Stimulated activated CD8-positive, alpha-beta memory T cell treated with anti-CD3 and anti-CD28 coated beads, Interleukin-12 subunit alpha, Interleukin-12 subunit beta, amount 100 ng/mL, for 24 hours (primary cell): ENCODE data around the gene LMBR1.

ENCODE experiments used
- DNase-seq: peaks from one replicate; pipeline ENCODE4 v3.0.0-alpha.2; 2020; ENCODE audit errors: extremely low read depth

LMBR1 gene

GRCh38 chr7:156693627-156694026, 199.4 kb downstream of the LMBR1 start:
- DNase-seq: no peak

DNA sequence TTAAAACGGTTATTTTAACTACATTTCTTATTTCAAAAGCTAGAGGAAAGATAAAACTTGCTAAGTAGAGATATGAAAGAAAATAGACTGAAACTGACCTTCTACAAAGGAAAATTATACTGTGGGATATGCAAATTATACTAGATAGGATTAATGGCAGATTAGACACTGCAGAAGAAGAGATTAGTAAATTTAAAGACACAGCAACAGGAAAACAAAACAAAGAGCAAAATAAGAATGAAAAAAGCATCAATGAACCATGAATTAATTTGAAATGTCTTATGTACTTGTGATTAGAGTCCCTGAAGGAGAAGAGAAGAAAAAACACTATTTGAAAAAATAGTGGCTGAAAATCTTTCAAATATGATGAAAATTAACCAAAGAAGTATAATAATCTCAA, 200.1 kb downstream of the LMBR1 start:
- no peak for DNase-seq

GRCh38 chr7:156691764-156692163, 201.2 kb downstream of the LMBR1 start:
- DNase-seq: no peak

DNA sequence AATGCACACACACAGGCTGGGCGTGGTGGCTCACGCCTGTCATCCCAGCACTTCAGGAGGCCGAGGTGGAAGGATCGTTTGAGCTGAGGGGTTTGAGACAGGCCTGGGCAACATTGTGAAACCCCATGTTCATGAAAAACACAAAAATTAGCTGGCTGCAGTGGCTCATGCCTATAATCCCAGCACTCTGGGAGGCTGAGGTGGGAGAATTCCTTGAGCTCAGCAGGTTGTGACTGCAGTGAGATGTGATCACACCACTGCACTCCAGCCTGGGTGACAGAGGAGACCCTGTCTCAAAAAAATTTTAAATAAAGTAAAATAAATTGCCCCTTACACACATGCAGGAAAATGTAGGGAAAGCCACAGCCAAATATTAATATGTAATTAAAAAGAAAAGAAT, 208.3 kb downstream of the LMBR1 start:
- no peak for DNase-seq

DNA sequence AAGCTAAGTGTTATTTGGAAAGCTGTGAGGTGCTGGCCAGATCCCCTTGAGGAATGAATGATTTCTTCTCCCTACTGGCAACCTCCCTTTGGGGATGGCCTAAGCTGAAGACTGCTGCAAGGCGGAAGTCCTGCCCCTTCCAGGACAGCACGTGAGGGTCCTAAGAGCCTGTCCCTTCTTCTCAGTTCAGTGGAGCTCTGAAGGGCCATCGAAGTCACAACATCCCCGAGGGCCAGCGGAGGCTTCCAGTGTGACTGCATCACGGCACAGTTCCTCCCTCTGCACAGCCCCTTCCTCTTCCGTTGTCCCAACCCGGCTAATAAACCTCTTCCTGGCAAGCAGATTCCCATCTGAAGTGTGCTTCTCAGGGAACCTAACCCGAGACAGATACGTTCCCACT, 208.7 kb downstream of the LMBR1 start:
- no peak for DNase-seq

- no peak for DNase-seq
Measured at GRCh38 chr7:156682928-156683327, 210.1 kb downstream of the LMBR1 start.

- DNase-seq: no peak
Measured at GRCh38 chr7:156680281-156680680, 212.7 kb downstream of the LMBR1 start.

GRCh38 chr7:156677374-156678054, 215.5 kb downstream of the LMBR1 start:
- DNase-seq: no peak

DNA sequence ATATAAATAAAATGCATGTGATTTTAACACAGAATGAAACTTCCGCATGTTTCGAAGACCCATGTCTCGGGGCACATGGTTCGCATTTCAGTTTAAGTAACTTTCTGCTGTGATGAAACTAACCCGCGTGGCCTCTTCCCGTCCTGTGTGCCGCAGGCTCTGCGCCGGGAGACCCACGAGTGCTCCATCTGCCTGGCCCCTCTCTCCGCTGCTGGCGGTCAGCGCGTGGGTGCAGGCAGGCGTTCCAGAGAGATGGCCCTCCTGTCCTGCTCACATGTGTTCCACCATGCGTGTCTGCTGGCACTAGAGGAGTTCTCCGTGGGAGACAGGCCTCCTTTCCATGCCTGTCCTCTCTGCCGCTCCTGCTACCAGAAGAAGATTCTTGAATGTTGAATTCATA, 216.7 kb downstream of the LMBR1 start:
- DNase-seq: no peak

DNA sequence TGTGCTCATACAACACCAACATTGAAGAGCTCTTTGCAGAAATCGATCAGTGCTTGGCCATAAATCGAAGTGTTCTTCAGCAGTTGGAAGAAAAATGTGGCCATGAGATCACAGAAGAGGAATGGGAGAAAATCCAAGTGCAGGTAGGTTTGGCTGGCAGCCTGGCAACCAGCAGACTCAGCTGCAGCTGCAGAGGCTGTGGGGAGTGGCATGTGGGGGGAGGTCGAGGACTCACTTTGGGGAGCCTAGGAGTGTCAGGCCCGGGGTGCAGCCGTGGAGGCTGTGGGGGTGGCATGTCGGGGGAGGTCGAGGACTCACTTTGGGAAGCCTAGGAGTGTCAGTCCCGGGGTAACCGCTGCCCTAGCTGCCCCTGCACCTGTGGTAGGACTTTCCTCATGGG, 217.3 kb downstream of the LMBR1 start:
- no peak for DNase-seq

DNA sequence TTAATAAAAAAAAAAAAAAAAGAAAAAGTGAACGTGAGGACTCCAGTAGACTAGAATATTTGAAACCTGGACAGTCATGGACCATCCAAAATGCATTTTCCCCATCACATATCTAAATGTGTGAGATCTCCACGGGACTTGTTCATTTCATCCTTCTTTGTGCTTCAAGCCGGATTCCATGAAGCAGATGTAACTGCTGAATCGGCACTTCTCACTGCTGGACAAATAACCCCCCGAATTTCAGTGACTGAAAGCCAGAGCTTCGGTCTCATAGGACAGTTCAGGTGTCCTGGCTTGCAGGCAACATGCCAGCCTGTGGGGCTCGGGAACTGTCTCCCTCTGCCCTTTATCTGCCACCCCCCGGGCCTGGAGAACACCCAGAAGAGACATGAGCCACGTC, 219.1 kb downstream of the LMBR1 start:
- no peak for DNase-seq

- DNase-seq: no peak
Measured at GRCh38 chr7:156673454-156673853, 219.5 kb downstream of the LMBR1 start.

DNA sequence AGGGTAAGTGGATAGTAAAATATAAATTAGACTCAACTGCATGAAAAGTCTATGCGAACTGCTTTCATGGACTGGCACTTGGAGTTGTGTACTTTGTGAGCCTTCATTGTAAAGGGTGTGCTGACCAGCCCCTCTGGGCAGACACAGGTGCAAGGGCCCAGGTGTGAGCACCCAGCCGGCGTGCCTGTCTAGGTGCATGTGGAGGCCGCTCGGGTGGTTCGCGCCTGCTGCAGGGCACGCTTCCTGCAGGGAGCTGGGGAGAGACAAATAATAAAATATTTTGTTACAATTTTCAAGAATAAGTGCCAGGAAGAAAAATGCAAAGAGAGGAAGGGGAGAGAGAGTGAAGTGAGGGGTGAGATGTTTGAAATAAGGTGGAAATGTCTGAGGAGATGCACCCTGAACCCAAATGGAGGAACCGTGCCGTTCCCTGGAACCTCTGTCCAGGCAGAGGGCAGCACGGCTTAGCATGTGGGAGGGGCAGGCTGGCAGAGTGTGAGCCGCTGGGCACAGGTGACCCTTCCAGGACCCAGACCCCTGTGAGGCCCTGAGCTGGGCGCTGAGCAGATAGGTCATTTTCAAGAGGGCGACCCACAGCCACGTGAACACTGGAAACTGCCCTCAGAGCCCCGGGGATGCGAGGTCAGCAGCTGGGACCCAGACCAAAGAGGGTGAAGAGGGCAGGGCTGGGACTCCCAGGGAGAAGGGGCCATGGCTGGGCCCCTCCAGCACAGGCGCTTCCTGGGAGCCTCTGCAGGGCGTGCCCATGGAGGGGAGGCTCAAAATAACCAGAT, 223.8 kb downstream of the LMBR1 start:
- DNase-seq: no peak

GRCh38 chr7:156668130-156668741, 224.7 kb downstream of the LMBR1 start:
- DNase-seq: no peak

DNA sequence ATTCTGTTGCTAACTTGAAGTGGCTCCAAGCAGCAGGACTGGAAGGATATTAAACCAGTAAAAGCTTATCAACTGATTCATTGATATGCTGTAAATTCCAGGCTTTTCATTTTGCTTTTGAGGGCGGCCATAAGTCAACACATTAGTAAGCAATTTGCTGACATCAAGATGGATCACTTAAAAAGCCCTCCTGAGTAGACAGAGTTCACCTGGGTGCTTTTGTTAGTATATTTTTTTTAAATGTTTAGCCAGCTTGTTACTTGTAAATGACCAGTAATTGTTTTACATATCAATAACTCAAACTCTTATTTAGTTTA, 225.9 kb downstream of the LMBR1 start:
- DNase-seq: no peak

GRCh38 chr7:156666368-156667109, 226.4 kb downstream of the LMBR1 start:
- DNase-seq: no peak

DNA sequence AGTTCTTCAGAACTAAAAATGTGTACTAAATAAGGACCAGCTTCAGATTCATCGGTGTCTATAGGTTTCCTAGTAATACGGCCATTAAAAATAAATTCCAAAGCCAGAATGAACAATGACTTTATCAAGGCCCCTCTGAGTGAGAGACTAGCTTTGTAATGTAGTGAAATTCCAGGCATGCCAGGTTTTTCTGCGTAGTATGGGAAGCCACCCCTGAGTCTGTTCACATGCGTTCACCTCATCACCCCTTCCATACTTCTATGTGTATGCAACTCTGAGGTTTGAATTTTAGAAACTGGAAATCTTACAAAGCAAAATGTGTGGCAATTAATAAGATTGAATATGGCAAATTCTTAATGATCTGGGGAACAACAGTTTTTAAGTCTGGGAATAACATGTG, 227.9 kb downstream of the LMBR1 start:
- DNase-seq: no peak

- DNase-seq: no peak
Measured at GRCh38 chr7:156662277-156662676, 230.7 kb downstream of the LMBR1 start.

- no peak for DNase-seq
Measured at GRCh38 chr7:156661637-156662036, 231.3 kb downstream of the LMBR1 start.

DNA sequence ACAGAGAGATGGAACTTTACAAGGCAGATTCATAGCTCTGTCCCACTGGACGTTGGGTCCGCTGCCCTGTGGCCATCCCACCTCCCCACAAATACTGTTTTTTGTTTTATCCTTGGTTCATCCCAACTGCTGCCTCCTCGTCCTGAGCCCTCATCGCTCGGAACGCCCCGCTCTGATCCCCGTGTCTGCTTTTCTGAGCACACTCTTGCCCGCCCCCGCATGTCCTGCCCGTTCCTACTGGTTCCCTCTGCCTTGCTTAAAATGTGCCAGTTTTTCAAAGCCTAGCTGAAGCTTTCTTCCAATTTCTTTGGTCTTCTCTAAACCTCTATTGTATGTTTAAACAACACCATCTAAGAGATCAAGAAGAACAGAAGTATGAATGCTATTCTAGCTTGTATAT, 233.0 kb downstream of the LMBR1 start:
- no peak for DNase-seq

GRCh38 chr7:156659203-156659602, 233.8 kb downstream of the LMBR1 start:
- DNase-seq: no peak

- no peak for DNase-seq
Measured at GRCh38 chr7:156657681-156658080, 235.3 kb downstream of the LMBR1 start.

- no peak for DNase-seq
Measured at GRCh38 chr7:156656598-156656997, 236.4 kb downstream of the LMBR1 start.
